SK-N-SH (cell line): Measurements from ENCODE around the gene PPP1R36. TPM values are rescaled to one million over a fixed set of nuclear protein-coding genes. Genes with fewer than 3 reads are reported as not detected.
"Not testable (repeated sequence)": the region's sequence is repeated elsewhere in the genome, so short reads cannot be mapped to it uniquely, and the experiment has no call there.

Source experiments
- CTCF ChIA-PET: fragments of 300-600, 350-600 bp; formaldehyde crosslinking; extraction: SDS; loops from one replicate; lab custom pipeline; 2021; lab: Yijun Ruan, JAX
- POLR2A ChIA-PET: fragments of 350-600 bp; sonication (Branson Sonifier 250); formaldehyde crosslinking; extraction: SDS; loops from one replicate; lab custom pipeline; 2020; ENCODE audit warnings: antibody characterized with exemption, inconsistent platforms; lab: Yijun Ruan, JAX
- DNase-seq: peaks from one replicate; pipeline ENCODE4 v3.0.0; 2012
- H2AFZ ChIP-seq: fragments of 200-600 bp; sonication (generic); 2 replicates; pipeline ENCODE4 v1.8.1; 2016; ENCODE audit warnings: antibody characterized with exemption, mild to moderate bottlenecking, low read depth
- H3F3A ChIP-seq: fragments of 200-600 bp; sonication (generic); replicated peaks from 2 replicates; pipeline ENCODE3; 2016; ENCODE audit warnings: antibody characterized with exemption, mild to moderate bottlenecking; ENCODE audit not compliant: insufficient read depth
- H3K27ac ChIP-seq, 2 experiments: fragments of 200-500 bp in 1 of 2; fragments of 200-600 bp in 1 of 2; sonication (Bioruptor generic) in 1 of 2; sonication (generic), shearing (Covaris generic) in 1 of 2; 2 replicates each; pipeline versions ENCODE4 v1.5.1 to v1.6.1; 2014 to 2016; ENCODE audit warnings: low read depth in 2 of 2, inconsistent platforms in 1 of 2, low read length in 1 of 2, mild to moderate bottlenecking in 1 of 2, mixed read lengths in 1 of 2
- H3K27me3 ChIP-seq: fragments of 200-600 bp; sonication (generic), shearing (Covaris generic); 2 replicates; pipeline ENCODE4 v1.6.1; 2016; ENCODE audit warnings: mixed run types; ENCODE audit not compliant: insufficient read depth
- H3K36me3 ChIP-seq, 2 experiments: fragments of 200-500 bp in 1 of 2; fragments of 200-600 bp in 1 of 2; sonication (Bioruptor generic) in 1 of 2; sonication (generic) in 1 of 2; replicated peaks in 1 of 2; 2 replicates each; pipeline versions ENCODE3 to v1.5.1; 2014 to 2016; ENCODE audit warnings: low read length in 1 of 2, mild to moderate bottlenecking in 1 of 2; ENCODE audit not compliant: insufficient read depth in 2 of 2, control insufficient read depth in 1 of 2
- H3K4me1 ChIP-seq, 2 experiments: fragments of 200-500 bp in 1 of 2; fragments of 200-600 bp in 1 of 2; sonication (Bioruptor generic) in 1 of 2; sonication (generic), shearing (Covaris generic) in 1 of 2; 2 replicates each; pipeline versions ENCODE4 v1.5.1 to v1.6.1; 2014 to 2016; ENCODE audit warnings: low read depth in 1 of 2, low read length in 1 of 2, mixed run types in 1 of 2; ENCODE audit not compliant: insufficient read depth in 2 of 2, control insufficient read depth in 1 of 2
- H3K4me2 ChIP-seq: fragments of 200-600 bp; sonication (generic), shearing (Covaris generic); 2 replicates; pipeline ENCODE4 v1.6.1; 2017; ENCODE audit warnings: mixed run types
- H3K4me3 ChIP-seq, 2 experiments: fragments of 200-500 bp in 1 of 2; fragments of 200-600 bp in 1 of 2; sonication (Bioruptor generic) in 1 of 2; sonication (generic), shearing (Covaris generic) in 1 of 2; 2 replicates each; pipeline versions ENCODE4 v1.5.1 to v1.8.1; 2014 to 2016; ENCODE audit warnings: low read depth in 2 of 2, inconsistent platforms in 1 of 2, low read length in 1 of 2, mild to moderate bottlenecking in 1 of 2, mixed read lengths in 1 of 2, moderate library complexity in 1 of 2
- H3K79me2 ChIP-seq: fragments of 200-600 bp; sonication (generic); 2 replicates; pipeline ENCODE4 v1.8.1; 2017; ENCODE audit warnings: mild to moderate bottlenecking; ENCODE audit not compliant: insufficient read depth
- H3K9ac ChIP-seq: fragments of 200-600 bp; sonication (generic); 2 replicates; pipeline ENCODE4 v1.6.1; 2017; ENCODE audit warnings: mixed run types
- H3K9me2 ChIP-seq: fragments of 200-600 bp; sonication (generic); 2 replicates; pipeline ENCODE4 v1.6.1; 2017; ENCODE audit warnings: mixed run types
- H3K9me3 ChIP-seq: fragments of 200-600 bp; sonication (generic); 2 replicates; pipeline ENCODE4 v1.6.1; 2017; ENCODE audit warnings: mixed run types, mild to moderate bottlenecking, moderate library complexity
- H4K20me1 ChIP-seq: fragments of 200-600 bp; sonication (generic); 2 replicates; pipeline ENCODE4 v1.6.1; 2017; ENCODE audit warnings: mild to moderate bottlenecking, mixed run types; ENCODE audit not compliant: insufficient read depth
- ELF1 ChIP-seq: IDR thresholded peaks from 2 replicates; pipeline ENCODE4 v1.4.0; 2012
- EP300 ChIP-seq, 2 experiments: IDR thresholded peaks; 2 replicates each; pipeline versions ENCODE4 v1.4.0 to v1.6.1; 2012; ENCODE audit warnings: borderline replicate concordance in 1 of 2, low read depth in 1 of 2, low read length in 1 of 2
- FOSL2 ChIP-seq: IDR thresholded peaks from 2 replicates; pipeline ENCODE4 v1.4.0; 2012; ENCODE audit warnings: low read depth, mild to moderate bottlenecking, moderate library complexity, borderline replicate concordance
- FOXJ3 ChIP-seq: sonication (generic); formaldehyde crosslinking; IDR thresholded peaks from 2 replicates; pipeline ENCODE4 v1.5.1; 2020; ENCODE audit warnings: mild to moderate bottlenecking, missing genetic modification reagents
- GABPA ChIP-seq: IDR thresholded peaks from 2 replicates; pipeline ENCODE4 v1.4.0; 2012; ENCODE audit warnings: low read depth, mild to moderate bottlenecking
- GATA2 ChIP-seq: sonication (generic); formaldehyde crosslinking; IDR thresholded peaks from 2 replicates; pipeline ENCODE4 v1.5.0; 2020; ENCODE audit warnings: mild to moderate bottlenecking, missing genetic modification reagents
- JUND ChIP-seq: IDR thresholded peaks from 2 replicates; pipeline ENCODE4 v1.4.0; 2012
- NFIC ChIP-seq: IDR thresholded peaks from 2 replicates; pipeline ENCODE4 v1.4.0; 2012; ENCODE audit warnings: borderline replicate concordance
- NRF1 ChIP-seq: IDR thresholded peaks from 2 replicates; pipeline ENCODE4 v1.6.1; 2012; ENCODE audit warnings: low read depth, mild to moderate bottlenecking, low read length
- POLR2AphosphoS5 ChIP-seq: IDR thresholded peaks from 2 replicates; pipeline ENCODE4 v1.6.1; 2012; ENCODE audit warnings: low read depth, low read length
- RXRA ChIP-seq: IDR thresholded peaks from 2 replicates; pipeline ENCODE4 v1.4.0; 2012; ENCODE audit warnings: low read depth, mild to moderate bottlenecking, borderline replicate concordance
- TAF1 ChIP-seq: IDR thresholded peaks from 2 replicates; pipeline ENCODE4 v1.6.1; 2012; ENCODE audit warnings: low read depth, mild to moderate bottlenecking, low read length, moderate library complexity, borderline replicate concordance
- YY1 ChIP-seq: IDR thresholded peaks from 2 replicates; pipeline ENCODE4 v1.4.0; 2012; ENCODE audit warnings: low read depth, mild to moderate bottlenecking
- WGBS: methylation state at CpG from one replicate; pipeline ENCODE4 v1.1.6; 2017; ENCODE audit warnings: low lambda C conversion rate; 5-methylcytosine and 5-hydroxymethylcytosine counted together
- polyA plus RNA-seq, 3 experiments: library from polyadenylated mRNA; depleted of rRNA; stranded (reverse); fragments of >200 nt; gene quantifications; 2 replicates each; pipeline ENCODE4 v1.2.3, GENCODE V29; 2012
- TF ChIP-seq, protein P1 (sequence below): fragments of 150-350 bp; IDR thresholded peaks from 2 replicates; pipeline ENCODE4 v1.6.1; 2017; ENCODE audit warnings: antibody characterized with exemption, low read length, low read depth, borderline replicate concordance
- TF ChIP-seq, protein P2 (sequence below): fragments of 200-600 bp; sonication (generic); IDR thresholded peaks from 2 replicates; pipeline ENCODE4 v1.6.1; 2017; ENCODE audit warnings: antibody characterized with exemption, mild to moderate bottlenecking, moderate library complexity
- TF ChIP-seq, protein P3 (sequence below): IDR thresholded peaks from 2 replicates; pipeline ENCODE4 v1.4.0; 2012; ENCODE audit warnings: low read depth, borderline replicate concordance
- TF ChIP-seq, protein P4 (sequence below): IDR thresholded peaks from 2 replicates; pipeline ENCODE4 v1.4.0; 2012; ENCODE audit warnings: low read depth

Gene PPP1R36
- polyA plus RNA-seq, 1 of the 3 experiments (the other 2 are of a cell fraction) = 0.08 TPM

DNA sequence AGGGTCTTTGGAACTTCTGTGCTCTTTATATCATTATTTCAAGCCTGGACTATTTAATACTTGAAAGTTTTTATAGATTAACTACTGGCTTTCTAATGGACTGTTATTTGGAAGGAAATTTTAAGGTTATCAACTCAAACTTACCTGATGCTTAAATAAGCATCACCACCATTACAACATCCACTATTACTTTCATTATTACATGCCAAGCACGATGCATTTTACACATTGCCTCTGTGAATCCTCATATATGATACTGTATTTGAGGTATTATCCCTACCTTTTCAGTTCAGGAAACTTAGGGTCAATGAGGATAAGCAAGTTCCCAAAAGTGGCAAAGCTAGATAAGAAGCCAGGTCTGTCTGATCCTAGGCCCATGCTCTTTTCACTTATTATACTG lies 32.8 kb upstream of the PPP1R36 start (continued):
- TF ChIP-seq FOXJ3 (CRISPR knock-in tag) = no peak
- TF ChIP-seq, protein P1, sequence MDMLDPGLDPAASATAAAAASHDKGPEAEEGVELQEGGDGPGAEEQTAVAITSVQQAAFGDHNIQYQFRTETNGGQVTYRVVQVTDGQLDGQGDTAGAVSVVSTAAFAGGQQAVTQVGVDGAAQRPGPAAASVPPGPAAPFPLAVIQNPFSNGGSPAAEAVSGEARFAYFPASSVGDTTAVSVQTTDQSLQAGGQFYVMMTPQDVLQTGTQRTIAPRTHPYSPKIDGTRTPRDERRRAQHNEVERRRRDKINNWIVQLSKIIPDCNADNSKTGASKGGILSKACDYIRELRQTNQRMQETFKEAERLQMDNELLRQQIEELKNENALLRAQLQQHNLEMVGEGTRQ = no peak
- no peak for TF ChIP-seq GABPA

DNA sequence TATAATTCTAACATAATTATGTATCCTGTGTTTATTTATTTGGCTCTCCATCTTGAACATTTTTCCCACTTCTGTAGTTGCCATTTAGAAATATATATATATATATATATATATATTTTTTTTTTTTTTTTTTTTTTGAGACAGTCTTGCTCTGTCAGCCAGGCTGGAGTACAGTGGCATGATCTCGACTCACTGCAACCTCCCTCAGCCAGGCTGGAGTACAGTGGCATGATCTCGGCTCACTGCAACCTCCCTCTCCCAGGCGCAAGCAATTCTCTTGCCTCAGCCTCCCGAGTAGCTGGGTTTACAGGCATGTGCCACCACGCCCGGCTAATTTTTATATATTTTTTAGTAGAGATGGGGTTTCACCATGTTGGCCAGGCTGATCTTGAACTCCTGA lies 32.1 kb upstream of the PPP1R36 start:
- H2AFZ ChIP-seq, H3K9me3 ChIP-seq, H3K27ac ChIP-seq, H3K9me2 ChIP-seq, H3K4me2 ChIP-seq, POLR2A ChIA-PET, H3K4me1 ChIP-seq, H3F3A ChIP-seq, H3K9ac ChIP-seq, CTCF ChIA-PET, H3K27me3 ChIP-seq, H3K4me3 ChIP-seq, DNase-seq: not testable (repeated sequence)
- H3K79me2 ChIP-seq = peaks cover 99% of the 10 kb centered on the region
- H4K20me1 ChIP-seq = peaks cover 87% of the 10 kb centered on the region
- H3K36me3 ChIP-seq = peaks cover 19 to 25% of the 10 kb centered on the region in 2 experiments
- 95% methylated on average over 6 of the region's 6 CpGs for WGBS

DNA sequence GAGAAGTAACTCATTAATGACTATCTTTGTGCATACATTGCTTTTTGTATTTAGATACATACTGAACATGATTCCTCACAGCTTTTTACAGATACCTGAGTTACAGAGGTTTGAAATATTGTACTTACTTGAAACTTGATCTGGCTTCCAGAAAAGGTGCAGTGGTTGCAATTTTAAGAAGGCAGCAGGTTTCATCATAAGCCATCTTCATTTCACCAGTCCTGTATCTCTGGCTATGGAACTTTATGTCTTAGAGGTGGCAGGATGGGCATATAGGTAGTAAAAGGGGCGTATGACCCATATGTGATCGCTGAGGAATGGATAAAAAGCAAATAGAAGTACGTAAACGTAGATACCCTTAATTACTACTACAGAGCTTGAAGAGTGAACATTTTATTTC lies 31.5 kb upstream of the PPP1R36 start:
- ChIA-PET POLR2A (no interaction called here), CTCF (interaction anchor here (1.2 kb wide), 1 partner anchor 119 kb away, joined by 5 read pairs; no protein-coding TSS in a partner anchor)
- H4K20me1 ChIP-seq = peaks cover 87% of the 10 kb centered on the region
- no peak overlapping the region for H3K4me2 ChIP-seq
- H2AFZ ChIP-seq = no peak overlapping the region
- peaks cover 20 to 26% of the 10 kb centered on the region in 2 experiments for H3K36me3 ChIP-seq
- no peak for DNase-seq
- no peak overlapping the region for H3K9ac ChIP-seq
- no peaks in the 10 kb centered on the region for H3K27me3 ChIP-seq
- H3K9me2 ChIP-seq = no peaks in the 10 kb centered on the region
- WGBS = 95% methylated on average over 4 of the region's 4 CpGs
- peaks cover 0 to under 1% of the 10 kb centered on the region in 2 experiments; a peak in 2 of 4 replicates for H3K4me1 ChIP-seq
- no peak overlapping the region for H3K4me3 ChIP-seq
- H3K79me2 ChIP-seq = peaks cover 99% of the 10 kb centered on the region
- no peak overlapping the region for H3K27ac ChIP-seq
- no peak for TF ChIP-seq RXRA
- TF ChIP-seq YY1 = no peak
- H3F3A ChIP-seq = peaks cover 7% of the 10 kb centered on the region
- no peaks in the 10 kb centered on the region for H3K9me3 ChIP-seq

DNA sequence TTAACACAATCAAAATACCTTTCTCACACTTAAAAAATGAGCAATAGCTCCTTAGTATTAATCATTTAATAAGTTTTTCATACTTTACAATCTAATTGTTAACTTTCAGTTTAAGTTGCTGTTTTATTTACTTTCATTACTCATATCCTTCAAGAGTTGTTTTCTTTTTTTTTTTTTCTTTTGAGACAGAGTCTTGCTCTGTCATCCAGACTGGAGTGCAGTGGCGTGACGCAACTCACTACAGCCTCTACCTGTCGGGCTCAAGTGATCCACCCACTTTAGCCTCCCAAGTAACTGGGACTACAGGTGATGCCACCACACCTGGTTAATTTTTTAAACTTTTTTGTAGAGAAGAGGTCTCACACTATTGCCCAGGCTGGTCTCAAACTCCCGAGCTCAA lies 29.1 kb upstream of the PPP1R36 start:
- DNase-seq = no peak
- peaks cover 2 to 4% of the 10 kb centered on the region in 2 experiments; a peak in 2 of 4 replicates for H3K4me1 ChIP-seq
- H3K9me2 ChIP-seq = no peaks in the 10 kb centered on the region
- H3K9me3 ChIP-seq = no peaks in the 10 kb centered on the region
- ChIA-PET CTCF (interaction anchor here (0.9 to 4.6 kb wide), 2 partner anchors 9 to 10 kb away, joined by 3 to 48 read pairs; no protein-coding TSS in a partner anchor), POLR2A (no interaction called here)
- no peak overlapping the region for H3K4me2 ChIP-seq
- no peaks in the 10 kb centered on the region for H3K27me3 ChIP-seq
- peaks cover 66% of the 10 kb centered on the region for H4K20me1 ChIP-seq
- H3F3A ChIP-seq = peaks cover 12% of the 10 kb centered on the region
- 91% methylated on average over 4 of the region's 4 CpGs for WGBS
- H3K79me2 ChIP-seq = peaks cover 95% of the 10 kb centered on the region
- H3K27ac ChIP-seq = no peak overlapping the region
- no peak overlapping the region for H3K4me3 ChIP-seq
- H3K9ac ChIP-seq = no peak overlapping the region
- H2AFZ ChIP-seq = no peak overlapping the region
- peaks cover 34% of the 10 kb centered on the region in 2 experiments for H3K36me3 ChIP-seq
- TF ChIP-seq FOSL2 = no peak
- TF ChIP-seq, protein P2, sequence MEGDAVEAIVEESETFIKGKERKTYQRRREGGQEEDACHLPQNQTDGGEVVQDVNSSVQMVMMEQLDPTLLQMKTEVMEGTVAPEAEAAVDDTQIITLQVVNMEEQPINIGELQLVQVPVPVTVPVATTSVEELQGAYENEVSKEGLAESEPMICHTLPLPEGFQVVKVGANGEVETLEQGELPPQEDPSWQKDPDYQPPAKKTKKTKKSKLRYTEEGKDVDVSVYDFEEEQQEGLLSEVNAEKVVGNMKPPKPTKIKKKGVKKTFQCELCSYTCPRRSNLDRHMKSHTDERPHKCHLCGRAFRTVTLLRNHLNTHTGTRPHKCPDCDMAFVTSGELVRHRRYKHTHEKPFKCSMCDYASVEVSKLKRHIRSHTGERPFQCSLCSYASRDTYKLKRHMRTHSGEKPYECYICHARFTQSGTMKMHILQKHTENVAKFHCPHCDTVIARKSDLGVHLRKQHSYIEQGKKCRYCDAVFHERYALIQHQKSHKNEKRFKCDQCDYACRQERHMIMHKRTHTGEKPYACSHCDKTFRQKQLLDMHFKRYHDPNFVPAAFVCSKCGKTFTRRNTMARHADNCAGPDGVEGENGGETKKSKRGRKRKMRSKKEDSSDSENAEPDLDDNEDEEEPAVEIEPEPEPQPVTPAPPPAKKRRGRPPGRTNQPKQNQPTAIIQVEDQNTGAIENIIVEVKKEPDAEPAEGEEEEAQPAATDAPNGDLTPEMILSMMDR = no peak
- no peak for TF ChIP-seq ELF1
- TF ChIP-seq, protein P3, sequence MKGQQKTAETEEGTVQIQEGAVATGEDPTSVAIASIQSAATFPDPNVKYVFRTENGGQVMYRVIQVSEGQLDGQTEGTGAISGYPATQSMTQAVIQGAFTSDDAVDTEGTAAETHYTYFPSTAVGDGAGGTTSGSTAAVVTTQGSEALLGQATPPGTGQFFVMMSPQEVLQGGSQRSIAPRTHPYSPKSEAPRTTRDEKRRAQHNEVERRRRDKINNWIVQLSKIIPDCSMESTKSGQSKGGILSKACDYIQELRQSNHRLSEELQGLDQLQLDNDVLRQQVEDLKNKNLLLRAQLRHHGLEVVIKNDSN = no peak
- no peak for TF ChIP-seq NFIC
- TF ChIP-seq, protein P1 = no peak
- no peak for TF ChIP-seq TAF1
- no peak for TF ChIP-seq NRF1
- no peak for TF ChIP-seq GATA2 (CRISPR knock-in tag)
- TF ChIP-seq POLR2AphosphoS5 = no peak
- no peak for TF ChIP-seq EP300 (IDR thresholded peaks at IDR 0.05; ENCODE audit: borderline replicate concordance in 1 of 2, low read depth in 1 of 2, low read length in 1 of 2)
- TF ChIP-seq, protein P4, sequence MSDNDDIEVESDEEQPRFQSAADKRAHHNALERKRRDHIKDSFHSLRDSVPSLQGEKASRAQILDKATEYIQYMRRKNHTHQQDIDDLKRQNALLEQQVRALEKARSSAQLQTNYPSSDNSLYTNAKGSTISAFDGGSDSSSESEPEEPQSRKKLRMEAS = no peak
- no peak for TF ChIP-seq FOXJ3 (CRISPR knock-in tag)
- no peak for TF ChIP-seq JUND
